Measurements from ENCODE around the gene HLA-DRB1.
"Not testable (repeated sequence)": the region's sequence is repeated elsewhere in the genome, so short reads cannot be mapped to it uniquely, and the experiment has no call there.

The HLA-DRB1 gene

DNA sequence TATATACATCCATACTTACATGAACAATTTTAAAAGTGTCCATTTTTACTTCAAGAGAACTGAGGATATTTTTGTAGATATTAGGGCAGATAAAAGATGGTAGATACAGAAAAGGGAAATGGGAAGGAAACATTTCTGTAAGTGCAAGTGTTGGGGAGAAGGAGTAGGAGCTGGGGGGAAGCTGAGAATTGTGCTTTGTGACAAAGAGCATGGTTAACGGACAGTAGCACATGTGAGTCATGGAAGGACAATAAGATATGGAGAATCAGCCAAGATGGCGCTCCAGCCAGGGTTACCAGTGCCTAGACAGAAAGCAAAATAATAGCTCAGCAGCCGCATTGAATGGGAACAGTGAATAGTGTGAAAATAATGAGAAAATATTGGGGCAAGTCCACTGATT is 12.7 kb upstream of the HLA-DRB1 start:
- Mint-ChIP-seq H3K27ac (no peak overlapping the region), H3K27me3 (no peaks in the 10 kb centered on the region), H3K36me3 (peaks cover 10% of the 10 kb centered on the region), H3K4me1 (peaks cover 49% of the 10 kb centered on the region), H3K9me3 (peaks cover 8% of the 10 kb centered on the region), H3K4me3 (peak overlapping the region; percentile 12)
- no peak for ATAC-seq (ENCODE audit: low read depth)
- DNase-seq (ENCODE audit: low spot score in 2 of 2): no peak

DNA sequence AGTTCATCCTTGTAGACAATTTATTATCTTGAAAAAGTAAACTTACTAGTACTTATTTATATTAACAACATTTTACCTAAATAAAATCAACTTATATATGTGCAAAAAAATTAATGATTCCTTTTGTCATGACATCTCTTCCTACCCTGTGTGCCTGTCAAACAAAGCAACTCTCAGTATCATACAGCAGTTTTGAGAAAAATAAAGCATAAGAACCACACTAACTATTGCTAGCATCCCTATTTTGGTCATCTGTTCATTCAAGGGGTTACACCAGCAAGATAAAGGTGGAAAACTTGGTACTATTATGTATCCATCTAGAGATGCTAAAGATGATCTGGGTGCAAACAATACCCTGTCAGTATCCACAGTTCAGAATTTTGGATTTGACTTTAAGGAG is 7.4 kb upstream of the HLA-DRB1 start:
- Mint-ChIP-seq H3K36me3 (peaks cover 7% of the 10 kb centered on the region), H3K27me3 (no peaks in the 10 kb centered on the region), H3K27ac (peak overlapping the region; percentile 51), H3K4me3 (no peak overlapping the region), H3K9me3 (peaks cover 5% of the 10 kb centered on the region), H3K4me1 (peaks cover 22% of the 10 kb centered on the region)
- ATAC-seq (ENCODE audit: low read depth) (no peak), DNase-seq (ENCODE audit: low spot score in 2 of 2) (no peak)

DNA sequence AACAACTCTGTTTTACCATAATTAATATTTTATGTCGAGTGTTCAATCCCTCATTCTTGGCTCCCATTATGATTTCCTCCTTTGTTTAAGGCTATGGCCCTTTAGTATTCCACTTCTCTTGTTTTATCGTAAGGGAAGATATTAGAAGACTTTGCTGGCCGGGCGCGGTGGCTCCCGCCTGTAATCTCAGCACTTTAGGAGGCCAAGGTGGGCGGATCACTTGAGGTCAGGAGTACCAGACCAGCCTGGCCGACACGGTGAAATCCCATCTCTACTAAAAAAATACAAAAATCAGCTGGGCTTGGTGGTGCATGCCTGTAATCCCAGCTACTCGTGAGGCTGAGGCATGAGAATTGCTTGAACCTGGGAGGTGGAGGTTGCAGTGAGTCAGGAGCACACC is 1.1 kb upstream of the HLA-DRB1 start:
- not testable (repeated sequence) for DNase-seq (ENCODE audit: low spot score in 2 of 2); H3K27me3 Mint-ChIP-seq; H3K9me3 Mint-ChIP-seq; ATAC-seq (ENCODE audit: low read depth)
- H3K4me1 Mint-ChIP-seq: peaks cover 24% of the 10 kb centered on the region
- H3K4me3 Mint-ChIP-seq: peak overlapping the region; percentile 19
- peak overlapping the region; percentile 99 for H3K27ac Mint-ChIP-seq
- peaks cover 23% of the 10 kb centered on the region for H3K36me3 Mint-ChIP-seq

DNA sequence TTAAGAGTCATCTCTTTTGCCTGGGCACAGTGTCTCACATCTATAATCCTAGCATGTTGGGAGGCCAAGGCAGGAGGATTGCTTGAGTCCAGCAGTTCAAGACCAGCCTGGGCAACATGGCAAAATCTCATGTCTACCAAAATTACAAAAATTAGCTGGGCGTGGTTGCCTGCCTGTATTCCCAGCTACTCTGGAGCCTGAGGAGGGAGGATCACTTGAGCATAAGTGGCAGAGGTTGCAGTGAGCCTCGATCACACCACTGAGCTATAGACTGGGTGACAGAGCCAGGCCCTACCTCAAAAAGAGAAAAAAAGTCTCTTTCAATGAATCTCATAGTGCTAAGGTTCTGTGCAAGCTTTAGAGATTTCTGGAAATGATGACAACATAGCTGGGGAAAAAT is 1.5 kb downstream of the HLA-DRB1 start:
- H3K4me1 Mint-ChIP-seq: peaks cover 42% of the 10 kb centered on the region
- DNase-seq (ENCODE audit: low spot score in 2 of 2): no peak
- ATAC-seq (ENCODE audit: low read depth): no peak
- peak overlapping the region; percentile 91 for H3K4me3 Mint-ChIP-seq
- H3K9me3 Mint-ChIP-seq: no peaks in the 10 kb centered on the region
- peaks cover 43% of the 10 kb centered on the region for H3K36me3 Mint-ChIP-seq
- peak overlapping the region; percentile 99 for H3K27ac Mint-ChIP-seq
- no peaks in the 10 kb centered on the region for H3K27me3 Mint-ChIP-seq

DNA sequence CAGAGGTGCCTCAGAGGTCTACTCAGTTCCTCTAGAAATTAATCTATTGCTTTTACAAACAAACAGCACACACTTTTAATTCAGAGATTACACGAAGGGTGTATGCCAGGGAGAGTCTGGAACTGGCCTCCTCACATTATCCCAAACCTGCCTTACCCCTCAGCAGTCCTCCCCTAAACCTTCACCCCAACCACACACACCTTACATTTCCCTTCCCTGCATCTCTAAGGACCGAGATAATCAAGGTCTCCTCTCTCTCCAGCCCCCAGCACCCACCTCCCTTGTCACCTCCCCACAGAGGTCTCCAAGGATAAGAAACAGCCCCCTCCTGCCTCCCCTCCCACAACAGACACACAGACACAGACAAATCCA is 6.1 kb downstream of the HLA-DRB1 start:
- H3K36me3 Mint-ChIP-seq: peaks cover 66% of the 10 kb centered on the region
- no peaks in the 10 kb centered on the region for H3K27me3 Mint-ChIP-seq
- no peaks in the 10 kb centered on the region for H3K9me3 Mint-ChIP-seq
- peaks cover 53% of the 10 kb centered on the region for H3K4me1 Mint-ChIP-seq
- ATAC-seq (ENCODE audit: low read depth) (no peak), DNase-seq (ENCODE audit: low spot score in 2 of 2) (no peak)
- peak overlapping the region; percentile 86 for H3K4me3 Mint-ChIP-seq
- peak overlapping the region; percentile 99 for H3K27ac Mint-ChIP-seq

DNA sequence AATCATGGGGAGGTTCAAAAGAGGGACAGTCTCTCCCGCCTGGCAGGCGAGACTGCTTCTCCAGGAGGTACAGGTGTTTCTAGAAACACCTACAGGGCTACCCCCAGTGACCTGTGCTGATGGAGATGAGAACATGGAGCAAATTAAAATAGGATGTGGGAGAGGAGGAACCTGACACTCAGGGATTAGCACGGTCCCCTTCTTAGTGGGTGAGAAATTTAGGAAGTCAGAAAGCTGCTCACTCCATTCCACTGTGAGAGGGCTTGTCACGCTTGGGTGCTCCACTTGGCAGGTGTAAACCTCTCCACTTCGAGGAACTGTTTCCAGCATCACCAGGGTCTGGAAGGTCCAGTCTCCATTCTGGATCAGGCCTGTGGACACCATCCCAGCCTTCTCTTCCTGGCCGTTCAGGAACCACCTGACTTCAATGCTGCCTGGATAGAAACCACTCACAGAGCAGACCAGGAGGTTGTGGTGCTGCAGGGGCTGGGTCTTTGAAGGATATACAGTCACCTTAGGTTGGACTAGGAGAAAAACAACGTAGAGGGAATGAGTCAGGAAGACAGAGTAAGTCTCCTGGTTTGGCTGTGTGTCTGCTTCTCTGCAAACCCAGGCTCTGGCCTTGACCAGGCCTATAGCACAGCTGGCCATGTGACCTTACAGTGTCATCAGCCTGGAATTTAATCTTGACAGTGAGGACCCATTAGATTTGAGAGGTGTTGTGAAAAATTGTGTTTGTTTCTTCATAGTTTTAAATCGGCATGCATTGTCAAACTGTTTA is 8.1 kb downstream of the HLA-DRB1 start:
- Mint-ChIP-seq H3K9me3 (no peaks in the 10 kb centered on the region), H3K4me1 (peaks cover 42% of the 10 kb centered on the region), H3K27ac (peak overlapping the region; percentile 92), H3K4me3 (peak overlapping the region; percentile 22), H3K27me3 (no peaks in the 10 kb centered on the region), H3K36me3 (peaks cover 51% of the 10 kb centered on the region)
- ATAC-seq (ENCODE audit: low read depth) (no peak), DNase-seq (ENCODE audit: low spot score in 2 of 2) (no peak)

DNA sequence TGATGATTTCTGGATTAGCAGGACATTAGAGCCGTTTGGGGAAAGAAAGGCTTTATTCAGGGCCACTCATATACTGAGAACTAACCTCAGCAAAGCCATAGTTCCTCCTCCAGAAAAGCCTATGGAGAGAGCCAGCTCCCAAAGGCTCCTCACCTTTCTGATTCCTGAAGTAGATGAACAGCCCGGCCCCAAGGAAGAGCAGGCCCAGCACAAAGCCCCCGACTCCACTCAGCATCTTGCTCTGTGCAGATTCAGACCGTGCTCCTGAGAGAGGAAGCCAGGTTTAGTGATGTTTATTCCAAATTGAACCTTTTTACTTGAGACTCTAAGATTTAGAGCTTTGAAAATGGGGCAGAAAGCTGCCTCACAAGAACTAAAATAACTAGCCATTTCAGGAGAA is 9.1 kb downstream of the HLA-DRB1 start:
- ATAC-seq (ENCODE audit: low read depth) (no peak), DNase-seq (ENCODE audit: low spot score in 2 of 2) (no peak)
- Mint-ChIP-seq H3K9me3 (no peaks in the 10 kb centered on the region), H3K27ac (peak overlapping the region; percentile 92), H3K27me3 (no peaks in the 10 kb centered on the region), H3K4me3 (no peak overlapping the region), H3K36me3 (peaks cover 46% of the 10 kb centered on the region), H3K4me1 (peaks cover 40% of the 10 kb centered on the region)

DNA sequence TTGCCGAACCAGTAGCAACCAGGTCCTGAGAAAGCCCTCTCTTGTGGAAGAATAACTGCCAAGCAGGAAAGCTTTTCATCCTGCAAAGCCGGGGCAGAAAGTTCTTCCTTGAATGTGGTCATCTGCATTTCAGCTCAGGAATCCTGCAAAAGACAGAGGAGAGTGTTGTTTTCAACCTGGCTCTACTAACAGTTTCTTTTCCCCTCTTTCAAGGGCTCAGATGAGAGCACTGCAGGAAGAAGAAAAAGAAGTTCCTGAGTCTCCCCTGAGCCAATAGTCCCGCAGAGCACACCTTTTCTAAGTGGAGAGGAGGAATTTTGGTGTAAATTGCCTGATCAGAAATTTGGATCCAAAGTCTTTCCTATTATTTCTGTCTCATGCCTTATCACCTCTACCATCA is 10.7 kb downstream of the HLA-DRB1 start:
- peaks cover 28% of the 10 kb centered on the region for H3K4me1 Mint-ChIP-seq
- peaks cover 33% of the 10 kb centered on the region for H3K36me3 Mint-ChIP-seq
- ATAC-seq (ENCODE audit: low read depth): no peak
- H3K4me3 Mint-ChIP-seq: no peak overlapping the region
- DNase-seq (ENCODE audit: low spot score in 2 of 2): no peak
- H3K27ac Mint-ChIP-seq: peak overlapping the region; percentile 83
- no peaks in the 10 kb centered on the region for H3K9me3 Mint-ChIP-seq
- H3K27me3 Mint-ChIP-seq: no peaks in the 10 kb centered on the region

DNA sequence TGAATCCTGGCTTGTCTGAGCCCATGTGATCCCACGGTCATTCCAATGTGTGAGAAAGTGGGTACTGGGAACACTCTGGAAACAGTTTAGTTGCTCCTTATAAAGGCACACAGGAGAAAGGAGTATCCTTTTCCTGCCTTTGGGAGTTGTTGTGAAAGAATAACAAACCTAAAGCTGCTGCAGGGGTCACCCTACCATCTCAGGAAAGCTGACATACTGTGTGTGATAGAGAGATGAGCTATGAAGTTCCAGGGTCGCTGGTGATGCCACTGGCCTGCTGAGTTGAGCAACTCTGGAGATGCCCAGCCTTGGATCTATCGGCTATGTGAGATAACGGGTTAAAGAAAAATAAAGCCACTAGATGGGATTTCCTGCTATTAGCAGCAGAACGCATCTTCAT is 12.2 kb downstream of the HLA-DRB1 start:
- Mint-ChIP-seq H3K4me1 (peaks cover 22% of the 10 kb centered on the region), H3K36me3 (peaks cover 28% of the 10 kb centered on the region), H3K27ac (peak overlapping the region; percentile 67)
- not testable (repeated sequence) for DNase-seq (ENCODE audit: low spot score in 2 of 2); ATAC-seq (ENCODE audit: low read depth); H3K27me3 Mint-ChIP-seq; H3K9me3 Mint-ChIP-seq; H3K4me3 Mint-ChIP-seq

DNA sequence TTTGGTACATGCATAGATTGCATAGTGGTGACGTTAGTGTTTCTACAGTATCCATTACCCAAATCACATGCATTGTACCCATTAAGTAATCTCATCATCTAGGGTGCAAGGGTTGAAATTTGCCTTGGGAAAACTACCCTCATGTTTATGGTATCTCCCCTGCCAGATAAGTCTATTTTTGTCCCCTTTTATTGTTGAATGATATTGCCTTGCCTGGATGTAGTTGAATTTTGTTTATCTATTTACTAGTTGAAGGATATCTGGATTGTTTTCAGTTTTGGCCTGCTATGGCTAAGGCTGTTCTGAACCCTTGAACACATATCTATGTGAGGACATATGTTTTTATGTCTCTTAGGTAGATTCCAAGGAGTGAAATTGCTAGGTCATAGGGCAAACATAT is 13.4 kb downstream of the HLA-DRB1 start:
- peak overlapping the region; percentile 67 for H3K27ac Mint-ChIP-seq
- DNase-seq (ENCODE audit: low spot score in 2 of 2) (no peak), ATAC-seq (ENCODE audit: low read depth) (peak; percentile 9)
- peaks cover 17% of the 10 kb centered on the region for H3K36me3 Mint-ChIP-seq
- no peaks in the 10 kb centered on the region for H3K9me3 Mint-ChIP-seq
- peaks cover 13% of the 10 kb centered on the region for H3K4me1 Mint-ChIP-seq
- H3K4me3 Mint-ChIP-seq: no peak overlapping the region
- H3K27me3 Mint-ChIP-seq: no peaks in the 10 kb centered on the region

DNA sequence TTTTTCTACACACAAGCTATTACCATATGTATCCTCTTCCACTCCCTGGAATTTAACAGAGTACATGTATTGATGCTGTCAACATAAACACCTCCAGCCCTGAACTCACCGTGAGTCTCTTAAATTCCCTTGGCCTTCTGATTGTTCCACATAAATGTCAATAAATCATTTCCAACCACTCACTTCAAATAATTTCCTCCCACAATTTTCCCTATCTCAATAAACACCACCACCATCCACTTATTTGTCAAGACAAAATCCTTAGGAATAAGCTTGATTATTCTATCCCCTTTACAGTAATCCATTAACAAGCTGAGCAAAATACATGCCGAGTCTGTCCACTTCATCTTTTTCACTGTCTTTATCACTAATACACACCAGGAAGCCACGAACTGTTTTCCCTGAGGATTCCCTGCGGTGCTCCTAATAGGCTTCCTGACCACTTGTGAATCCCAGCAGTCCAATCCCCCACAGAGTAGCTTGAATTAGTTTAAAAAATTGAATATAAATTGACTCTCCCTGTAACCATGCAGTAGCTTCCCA is 19.2 kb downstream of the HLA-DRB1 start:
- Mint-ChIP-seq H3K36me3 (peaks cover 2% of the 10 kb centered on the region), H3K4me1 (peaks cover 17% of the 10 kb centered on the region), H3K9me3 (no peaks in the 10 kb centered on the region), H3K27me3 (no peaks in the 10 kb centered on the region), H3K27ac (peak overlapping the region; percentile 62), H3K4me3 (no peak overlapping the region)
- ATAC-seq (ENCODE audit: low read depth) (no peak), DNase-seq (ENCODE audit: low spot score in 2 of 2) (no peak)

DNA sequence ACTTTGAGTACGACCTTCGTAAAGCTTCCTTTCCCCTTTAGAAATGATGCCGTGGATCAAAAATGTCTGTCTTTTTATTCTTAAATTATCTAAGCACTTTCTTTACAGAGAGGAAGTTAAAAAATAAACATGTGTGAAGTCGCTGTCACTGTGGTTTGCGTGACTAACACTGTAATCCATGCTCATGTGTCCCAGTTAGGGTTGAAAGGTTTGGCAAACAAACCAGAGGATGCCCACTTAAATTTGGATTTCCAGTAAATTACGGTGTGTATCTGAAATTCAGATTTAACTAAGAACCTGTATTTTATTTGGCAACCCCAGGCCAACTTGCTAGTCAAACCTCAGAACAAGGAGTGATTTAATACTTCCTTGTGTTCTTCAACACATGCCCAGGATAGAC is 21.1 kb downstream of the HLA-DRB1 start:
- Mint-ChIP-seq H3K4me3 (peak overlapping the region; percentile 67), H3K27ac (peak overlapping the region; percentile 87), H3K36me3 (peaks cover 2% of the 10 kb centered on the region), H3K9me3 (no peaks in the 10 kb centered on the region), H3K27me3 (no peaks in the 10 kb centered on the region), H3K4me1 (peaks cover 17% of the 10 kb centered on the region)
- DNase-seq (ENCODE audit: low spot score in 2 of 2) (no peak), ATAC-seq (ENCODE audit: low read depth) (peak; percentile 57)

DNA sequence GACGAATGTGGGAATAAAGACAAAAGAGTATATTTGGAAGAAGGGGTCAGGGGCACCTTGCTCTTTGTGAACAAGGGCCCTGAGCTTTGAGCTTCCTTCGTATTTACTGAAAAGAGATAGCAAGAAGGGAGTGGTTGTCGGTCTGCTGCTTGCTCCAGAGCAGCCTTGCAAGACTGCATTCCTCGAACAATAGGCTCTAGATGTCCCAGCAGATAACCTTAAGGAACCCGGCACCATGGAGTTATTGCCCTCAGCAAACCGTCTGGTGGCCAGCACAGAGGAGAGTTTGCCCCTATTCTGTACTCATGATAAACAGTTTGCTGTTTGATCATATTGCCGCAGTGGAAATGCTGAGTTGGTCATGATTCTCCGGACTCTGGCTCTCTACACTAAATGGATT is 22.7 kb downstream of the HLA-DRB1 start:
- no peak overlapping the region for H3K27ac Mint-ChIP-seq
- H3K36me3 Mint-ChIP-seq: peaks cover 2% of the 10 kb centered on the region

DNA sequence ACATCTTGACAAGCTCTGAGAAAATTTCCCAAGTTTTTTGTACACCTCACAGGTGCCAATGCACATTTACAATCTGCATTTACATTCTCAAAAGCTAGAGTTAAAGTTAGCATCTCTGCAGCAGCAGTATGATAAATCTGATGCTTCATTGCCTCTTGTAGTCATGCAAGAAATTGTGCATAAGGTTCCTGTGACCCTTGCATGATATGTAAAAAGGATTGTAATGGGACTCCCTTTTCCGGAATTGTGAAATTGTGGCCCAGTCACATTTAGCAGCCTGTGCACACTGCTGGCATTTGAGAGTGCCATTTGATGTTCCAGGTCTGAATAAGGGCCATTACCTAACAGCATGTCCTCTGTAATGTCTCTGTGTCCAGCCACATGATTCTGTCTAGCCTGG is 24.1 kb downstream of the HLA-DRB1 start:
- H3K4me1 Mint-ChIP-seq: peaks cover 14% of the 10 kb centered on the region
- no peak for ATAC-seq (ENCODE audit: low read depth)
- H3K36me3 Mint-ChIP-seq: no peaks in the 10 kb centered on the region
- no peak overlapping the region for H3K27ac Mint-ChIP-seq
- H3K27me3 Mint-ChIP-seq: no peaks in the 10 kb centered on the region
- no peak overlapping the region for H3K4me3 Mint-ChIP-seq
- H3K9me3 Mint-ChIP-seq: no peaks in the 10 kb centered on the region
- no peak for DNase-seq (ENCODE audit: low spot score in 2 of 2)

More for the DNA sequence above, 22.7 kb downstream of the HLA-DRB1 start:
- no peaks in the 10 kb centered on the region for H3K27me3 Mint-ChIP-seq
- no peak overlapping the region for H3K4me3 Mint-ChIP-seq
- DNase-seq (ENCODE audit: low spot score in 2 of 2) (no peak), ATAC-seq (ENCODE audit: low read depth) (no peak)
- peaks cover 17% of the 10 kb centered on the region for H3K4me1 Mint-ChIP-seq
- no peaks in the 10 kb centered on the region for H3K9me3 Mint-ChIP-seq

DNA sequence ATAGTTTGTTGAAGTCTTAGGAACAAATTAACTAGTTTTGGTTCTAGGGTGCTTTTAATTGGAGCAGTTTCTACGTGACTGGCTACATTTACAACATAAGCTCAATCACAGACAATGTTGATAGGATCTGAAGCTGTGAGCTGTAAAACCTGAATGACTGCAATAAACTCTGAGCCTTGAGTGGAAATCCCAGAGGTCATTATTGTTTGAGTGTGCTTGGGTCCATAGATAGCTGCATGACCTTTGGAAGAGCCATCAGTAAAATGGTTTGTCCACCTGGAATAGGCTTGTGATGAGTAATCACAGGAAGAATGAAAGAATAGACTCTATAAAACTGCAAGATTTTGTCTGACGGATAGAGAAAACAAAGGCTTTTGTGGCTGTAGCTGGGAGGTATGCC is 26.7 kb downstream of the HLA-DRB1 start:
- no peak for ATAC-seq (ENCODE audit: low read depth)
- H3K36me3 Mint-ChIP-seq: peaks cover 4% of the 10 kb centered on the region
- DNase-seq (ENCODE audit: low spot score in 2 of 2): no peak
- no peaks in the 10 kb centered on the region for H3K9me3 Mint-ChIP-seq
- H3K4me3 Mint-ChIP-seq: no peak overlapping the region
- no peak overlapping the region for H3K27ac Mint-ChIP-seq
- no peaks in the 10 kb centered on the region for H3K27me3 Mint-ChIP-seq
- peaks cover 6% of the 10 kb centered on the region for H3K4me1 Mint-ChIP-seq
